ENCODE results near the gene DLX4.

DLX4 gene

DNA sequence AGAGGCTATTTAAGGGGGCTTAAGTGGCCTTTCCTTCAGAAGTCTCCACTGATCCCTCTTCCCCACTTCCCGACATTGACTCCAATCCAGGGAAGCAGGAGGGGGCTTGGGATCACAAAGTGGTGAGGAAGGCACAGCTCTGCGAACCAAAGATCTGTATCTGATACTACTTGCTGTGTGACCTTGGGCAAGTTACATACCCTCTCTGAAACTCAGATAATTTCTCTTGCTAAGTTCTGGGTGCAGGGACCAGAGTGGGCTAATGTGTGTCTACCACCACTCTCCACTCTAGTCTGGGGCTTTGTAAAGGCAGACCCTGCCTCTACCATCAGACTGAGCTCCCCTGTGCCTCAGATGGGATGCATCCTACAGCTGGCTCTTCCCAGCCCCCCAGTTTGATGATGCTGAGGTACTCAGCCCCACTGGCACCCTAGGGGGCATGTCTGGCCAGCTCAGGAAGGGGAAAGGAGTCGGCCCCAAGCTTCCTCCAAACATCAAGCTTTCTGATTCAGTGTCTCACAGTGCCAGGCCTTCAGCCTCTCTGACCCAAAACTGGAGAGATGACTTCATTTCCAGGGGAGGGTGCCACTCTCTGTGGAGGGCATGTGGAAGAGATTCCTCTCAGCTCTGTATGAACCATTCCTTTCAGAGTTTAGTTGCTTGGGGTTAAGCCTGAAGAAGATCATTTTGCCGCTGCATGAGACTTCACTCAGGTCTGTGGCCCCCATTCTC lies 10.9 kb downstream of the DLX4 start:
- TF ChIP-seq EZH2phosphoT487 (IDR thresholded peaks at IDR 0.05; ENCODE audit: borderline replicate concordance), result no peak
- TF ChIP-seq, protein P1, sequence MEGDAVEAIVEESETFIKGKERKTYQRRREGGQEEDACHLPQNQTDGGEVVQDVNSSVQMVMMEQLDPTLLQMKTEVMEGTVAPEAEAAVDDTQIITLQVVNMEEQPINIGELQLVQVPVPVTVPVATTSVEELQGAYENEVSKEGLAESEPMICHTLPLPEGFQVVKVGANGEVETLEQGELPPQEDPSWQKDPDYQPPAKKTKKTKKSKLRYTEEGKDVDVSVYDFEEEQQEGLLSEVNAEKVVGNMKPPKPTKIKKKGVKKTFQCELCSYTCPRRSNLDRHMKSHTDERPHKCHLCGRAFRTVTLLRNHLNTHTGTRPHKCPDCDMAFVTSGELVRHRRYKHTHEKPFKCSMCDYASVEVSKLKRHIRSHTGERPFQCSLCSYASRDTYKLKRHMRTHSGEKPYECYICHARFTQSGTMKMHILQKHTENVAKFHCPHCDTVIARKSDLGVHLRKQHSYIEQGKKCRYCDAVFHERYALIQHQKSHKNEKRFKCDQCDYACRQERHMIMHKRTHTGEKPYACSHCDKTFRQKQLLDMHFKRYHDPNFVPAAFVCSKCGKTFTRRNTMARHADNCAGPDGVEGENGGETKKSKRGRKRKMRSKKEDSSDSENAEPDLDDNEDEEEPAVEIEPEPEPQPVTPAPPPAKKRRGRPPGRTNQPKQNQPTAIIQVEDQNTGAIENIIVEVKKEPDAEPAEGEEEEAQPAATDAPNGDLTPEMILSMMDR (conservative IDR thresholded peaks at IDR 0.05; ENCODE audit: low read length), result no peak
- no peaks in the 10 kb centered on the region for H3K79me2 ChIP-seq (ENCODE audit: insufficient read depth, low read length)
- H3K9ac ChIP-seq (ENCODE audit: low read depth, low read length, poor library complexity, severe bottlenecking), result no peak overlapping the region
- H3K4me2 ChIP-seq (ENCODE audit: low read depth, low read length, poor library complexity, severe bottlenecking), result no peak overlapping the region
- no peaks in the 10 kb centered on the region for H3K9me2 ChIP-seq (replicated peaks; ENCODE audit: low read depth, low read length)
- no peaks in the 10 kb centered on the region for H3F3A ChIP-seq (ENCODE audit: low read depth)
- no peaks in the 10 kb centered on the region for H3K9me3 ChIP-seq (ENCODE audit: insufficient read depth, low read depth, low read length)
- peaks cover 15% of the 10 kb centered on the region for H3K4me1 ChIP-seq (ENCODE audit: insufficient read depth, low read length, poor library complexity, severe bottlenecking)
- H3K4me3 ChIP-seq (ENCODE audit: low read length, poor library complexity, severe bottlenecking), result no peak overlapping the region
- H3K27me3 ChIP-seq (ENCODE audit: insufficient read depth, low read length, poor library complexity, severe bottlenecking), result no peaks in the 10 kb centered on the region
- H3K36me3 ChIP-seq (ENCODE audit: insufficient read depth, low read length), result no peaks in the 10 kb centered on the region
- H2AFZ ChIP-seq (ENCODE audit: low read length), result no peak overlapping the region
- no peaks in the 10 kb centered on the region for H4K20me1 ChIP-seq (ENCODE audit: insufficient read depth, low read length, poor library complexity, severe bottlenecking)

DNA sequence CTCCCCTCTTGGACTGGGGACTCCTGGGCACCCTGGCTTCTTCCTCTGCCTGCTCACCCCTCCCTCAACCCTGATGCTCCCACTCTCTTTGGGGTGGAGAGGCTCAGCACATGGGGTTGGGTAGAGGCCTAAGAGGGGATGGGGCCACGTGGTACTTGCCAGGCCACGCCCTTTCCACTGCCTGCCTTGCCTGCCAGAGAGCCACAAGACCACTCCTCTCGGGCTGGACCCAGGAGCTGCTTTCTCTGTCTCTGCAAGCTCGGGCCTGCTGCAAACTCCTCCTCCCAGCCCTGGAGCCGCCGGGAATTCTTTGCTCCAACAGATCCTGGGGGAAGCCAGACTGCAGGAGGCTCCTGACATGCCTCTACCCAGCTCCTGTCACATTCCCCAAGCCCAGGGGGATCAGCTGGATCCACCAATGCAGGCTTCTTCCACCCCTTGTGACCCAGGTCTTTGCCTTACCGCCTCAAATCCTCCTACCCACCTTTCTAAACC lies 11.8 kb downstream of the DLX4 start:
- Histone ChIP-seq H3K9me3 (ENCODE audit: insufficient read depth, low read depth, low read length) (no peaks in the 10 kb centered on the region), H4K20me1 (ENCODE audit: insufficient read depth, low read length, poor library complexity, severe bottlenecking) (no peaks in the 10 kb centered on the region), H3K27me3 (ENCODE audit: insufficient read depth, low read length, poor library complexity, severe bottlenecking) (no peaks in the 10 kb centered on the region), H3K9me2 (replicated peaks; ENCODE audit: low read depth, low read length) (no peaks in the 10 kb centered on the region), H3K79me2 (ENCODE audit: insufficient read depth, low read length) (no peaks in the 10 kb centered on the region), H3F3A (ENCODE audit: low read depth) (no peaks in the 10 kb centered on the region), H3K4me3 (ENCODE audit: low read length, poor library complexity, severe bottlenecking) (no peak overlapping the region), H3K4me2 (ENCODE audit: low read depth, low read length, poor library complexity, severe bottlenecking) (no peak overlapping the region), H2AFZ (ENCODE audit: low read length) (no peak overlapping the region), H3K9ac (ENCODE audit: low read depth, low read length, poor library complexity, severe bottlenecking) (no peak overlapping the region), H3K36me3 (ENCODE audit: insufficient read depth, low read length) (no peaks in the 10 kb centered on the region), H3K4me1 (ENCODE audit: insufficient read depth, low read length, poor library complexity, severe bottlenecking) (peaks cover 20% of the 10 kb centered on the region)
- TF ChIP-seq EZH2phosphoT487 (IDR thresholded peaks at IDR 0.05; ENCODE audit: borderline replicate concordance), result no peak
- TF ChIP-seq, protein P1 (conservative IDR thresholded peaks at IDR 0.05; ENCODE audit: low read length), result no peak

DNA sequence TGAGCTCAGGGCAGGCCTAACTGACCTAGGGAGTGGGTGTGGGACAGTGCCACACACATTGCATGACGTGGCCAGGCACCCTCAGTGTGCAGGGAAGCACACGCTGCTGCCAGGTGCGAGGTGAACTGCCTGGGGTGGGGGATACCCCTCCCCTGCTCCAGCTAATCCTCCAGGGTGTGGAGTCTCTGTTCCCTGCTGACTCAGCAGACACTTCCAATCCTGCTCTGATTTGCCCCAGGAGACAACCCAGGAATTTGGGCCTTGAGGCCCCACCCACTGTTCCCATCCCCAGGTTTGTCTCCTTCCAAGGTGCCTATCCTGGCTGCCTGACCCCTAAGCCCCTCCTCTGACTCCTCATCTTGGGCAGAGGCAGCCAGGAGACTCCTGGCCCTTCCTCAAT lies 15.3 kb downstream of the DLX4 start:
- Histone ChIP-seq H3K9me3 (ENCODE audit: insufficient read depth, low read depth, low read length) (no peaks in the 10 kb centered on the region), H4K20me1 (ENCODE audit: insufficient read depth, low read length, poor library complexity, severe bottlenecking) (no peaks in the 10 kb centered on the region), H3K79me2 (ENCODE audit: insufficient read depth, low read length) (no peaks in the 10 kb centered on the region), H3K4me2 (ENCODE audit: low read depth, low read length, poor library complexity, severe bottlenecking) (no peak overlapping the region), H2AFZ (ENCODE audit: low read length) (no peak overlapping the region), H3K27me3 (ENCODE audit: insufficient read depth, low read length, poor library complexity, severe bottlenecking) (no peaks in the 10 kb centered on the region), H3F3A (ENCODE audit: low read depth) (no peaks in the 10 kb centered on the region), H3K4me3 (ENCODE audit: low read length, poor library complexity, severe bottlenecking) (no peak overlapping the region), H3K4me1 (ENCODE audit: insufficient read depth, low read length, poor library complexity, severe bottlenecking) (peaks cover 15% of the 10 kb centered on the region), H3K36me3 (ENCODE audit: insufficient read depth, low read length) (no peaks in the 10 kb centered on the region), H3K9ac (ENCODE audit: low read depth, low read length, poor library complexity, severe bottlenecking) (no peak overlapping the region), H3K9me2 (replicated peaks; ENCODE audit: low read depth, low read length) (no peaks in the 10 kb centered on the region)
- TF ChIP-seq, protein P1 (conservative IDR thresholded peaks at IDR 0.05; ENCODE audit: low read length), result no peak
- TF ChIP-seq EZH2phosphoT487 (IDR thresholded peaks at IDR 0.05; ENCODE audit: borderline replicate concordance), result no peak
